Right lobe of liver (tissue), 4 donors: ENCODE data around the gene WDR45B.

Source experiments
- CTCF ChIP-seq, 4 donors: fragments of 200-600 bp in 3 of 4; fragments of 450-650 bp in 1 of 4; IDR thresholded peaks; one replicate each; pipeline versions ENCODE4 v1.5.1 to v1.8.0; 2016 to 2022; ENCODE audit warnings: antibody characterized with exemption in 4 of 4, mild to moderate bottlenecking in 2 of 4
- POLR2A ChIP-seq: fragments of 450-650 bp; IDR thresholded peaks from one replicate; pipeline ENCODE4 v1.6.1; 2017; ENCODE audit warnings: antibody characterized with exemption, mild to moderate bottlenecking
- donor health status: DM: no; HTN: no; CAD: no.
- donor health status: DM: no; HTN: no; CAD: no.
- donor health status: DM: no; HTN: yes; CAD: no.

- TF ChIP-seq CTCF (IDR thresholded peaks at IDR 0.05) (no peak), POLR2A (no peak)
These were observed 14.5 kb upstream of the WDR45B start for GRCh38 chr17:82662711-82663261.
